Measurements from ENCODE around the gene ARHGEF17.

The ARHGEF17 gene

DNA sequence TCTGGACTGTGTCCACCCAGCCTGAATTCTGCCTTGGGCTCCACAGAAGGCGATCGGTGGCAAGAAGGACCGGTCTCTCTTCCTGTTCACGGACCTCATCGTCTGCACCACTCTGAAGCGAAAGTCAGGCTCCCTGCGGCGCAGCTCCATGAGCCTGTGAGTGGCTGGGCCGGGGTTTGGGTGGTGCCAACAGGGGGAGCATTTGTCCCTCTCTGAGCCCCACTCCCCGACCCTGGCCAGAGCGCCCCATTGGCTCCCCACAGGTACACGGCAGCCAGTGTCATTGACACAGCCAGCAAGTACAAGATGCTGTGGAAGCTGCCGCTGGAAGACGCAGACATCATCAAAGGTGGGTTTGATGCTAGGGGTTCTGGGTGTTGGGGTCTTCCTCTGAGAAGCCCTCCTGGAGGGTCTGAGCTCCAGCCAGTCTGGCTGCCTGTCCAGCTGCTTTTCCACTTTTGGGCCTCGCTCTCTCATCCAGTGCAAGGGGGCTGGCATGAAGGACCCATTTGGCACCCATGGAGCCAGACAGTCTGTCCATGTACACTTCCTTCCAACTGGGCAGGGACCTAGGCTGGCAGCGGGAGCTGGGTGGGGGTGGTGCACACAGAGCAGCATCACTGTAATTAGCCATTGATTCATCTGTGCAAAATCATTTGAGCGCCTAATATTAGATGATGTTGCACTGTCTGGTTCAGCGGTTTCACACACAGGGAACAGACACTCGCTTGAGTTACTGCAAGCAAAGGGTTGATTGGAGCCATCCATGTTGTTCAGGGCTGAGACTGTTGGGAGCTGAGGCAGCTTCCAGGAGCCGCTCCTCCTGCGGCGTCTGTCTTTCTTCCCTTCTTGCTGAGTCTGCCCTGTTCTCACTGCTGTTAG is 49.1 kb downstream of the ARHGEF17 start:
- H3K27ac ChIP-seq: peak overlapping the region; percentile 12; the same call in 1 of the 2 replicates
- CTCF ChIA-PET: no interaction called here
- TF ChIP-seq, protein P1, sequence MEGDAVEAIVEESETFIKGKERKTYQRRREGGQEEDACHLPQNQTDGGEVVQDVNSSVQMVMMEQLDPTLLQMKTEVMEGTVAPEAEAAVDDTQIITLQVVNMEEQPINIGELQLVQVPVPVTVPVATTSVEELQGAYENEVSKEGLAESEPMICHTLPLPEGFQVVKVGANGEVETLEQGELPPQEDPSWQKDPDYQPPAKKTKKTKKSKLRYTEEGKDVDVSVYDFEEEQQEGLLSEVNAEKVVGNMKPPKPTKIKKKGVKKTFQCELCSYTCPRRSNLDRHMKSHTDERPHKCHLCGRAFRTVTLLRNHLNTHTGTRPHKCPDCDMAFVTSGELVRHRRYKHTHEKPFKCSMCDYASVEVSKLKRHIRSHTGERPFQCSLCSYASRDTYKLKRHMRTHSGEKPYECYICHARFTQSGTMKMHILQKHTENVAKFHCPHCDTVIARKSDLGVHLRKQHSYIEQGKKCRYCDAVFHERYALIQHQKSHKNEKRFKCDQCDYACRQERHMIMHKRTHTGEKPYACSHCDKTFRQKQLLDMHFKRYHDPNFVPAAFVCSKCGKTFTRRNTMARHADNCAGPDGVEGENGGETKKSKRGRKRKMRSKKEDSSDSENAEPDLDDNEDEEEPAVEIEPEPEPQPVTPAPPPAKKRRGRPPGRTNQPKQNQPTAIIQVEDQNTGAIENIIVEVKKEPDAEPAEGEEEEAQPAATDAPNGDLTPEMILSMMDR (conservative IDR thresholded peaks at IDR 0.05; ENCODE audit: low read depth): no peak
- POLR2A ChIA-PET (ENCODE audit: low non-redundant PET): no interaction called here
- DNase-seq (ENCODE audit: low spot score): no peak

DNA sequence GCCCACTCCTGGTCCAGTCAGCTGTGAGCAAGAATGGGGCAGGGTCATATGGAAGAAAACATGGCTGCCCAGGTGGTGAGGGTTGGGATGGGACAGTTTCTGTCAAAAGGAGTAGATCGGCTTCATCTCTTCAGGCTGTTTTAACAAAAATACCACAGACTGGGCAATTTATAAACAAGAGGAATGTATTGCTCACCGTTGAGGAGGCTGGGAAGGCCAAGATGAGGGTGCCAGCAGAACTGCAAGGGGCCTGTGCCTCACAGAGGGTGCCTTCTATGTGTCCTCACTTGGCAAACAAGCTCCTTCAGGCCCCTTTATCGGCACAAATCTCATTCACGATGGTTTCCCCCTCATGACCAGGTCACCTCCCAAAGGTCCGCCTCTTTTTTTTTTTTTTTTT is 50.0 kb downstream of the ARHGEF17 start:
- no peak overlapping the region; the same call in 1 of the 2 replicates for H3K27ac ChIP-seq
- ChIA-PET POLR2A (ENCODE audit: low non-redundant PET) (no interaction called here), CTCF (interaction anchor here (0.7 kb wide), 1 partner anchor 64 kb away, joined by 3 read pairs; no protein-coding TSS in a partner anchor)
- TF ChIP-seq, protein P1 (conservative IDR thresholded peaks at IDR 0.05; ENCODE audit: low read depth): no peak
- DNase-seq (ENCODE audit: low spot score): no peak

DNA sequence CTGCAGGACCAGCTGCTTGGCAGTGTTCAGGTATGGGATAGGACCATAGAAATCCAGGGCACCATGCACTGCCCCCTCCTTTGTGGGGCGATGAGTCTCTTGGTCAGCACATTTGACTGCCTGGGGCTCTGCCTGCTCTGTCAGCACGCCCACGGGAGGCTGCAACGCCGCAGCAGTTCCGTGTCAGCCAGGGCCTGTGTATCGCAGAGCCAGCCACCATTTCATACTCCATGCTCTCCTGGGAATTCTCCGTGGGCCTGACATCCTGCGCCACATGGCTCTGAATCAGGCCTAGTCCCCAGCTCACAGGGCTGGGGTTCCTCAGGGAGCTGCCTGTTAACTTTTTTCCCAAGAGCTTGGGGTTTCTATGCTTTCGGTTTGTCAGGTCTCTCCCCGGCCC is 51.3 kb downstream of the ARHGEF17 start:
- POLR2A ChIA-PET (ENCODE audit: low non-redundant PET): no interaction called here
- no peak for DNase-seq (ENCODE audit: low spot score)
- CTCF ChIA-PET: interaction anchor here (0.7 to 2.5 kb wide), 3 partner anchors 9 to 90 kb away, joined by 3 to 15 read pairs (median 3); no protein-coding TSS in a partner anchor
- TF ChIP-seq, protein P1 (conservative IDR thresholded peaks at IDR 0.05; ENCODE audit: low read depth): no peak
- H3K27ac ChIP-seq: peak overlapping the region; percentile 9; the same call in 1 of the 2 replicates

DNA sequence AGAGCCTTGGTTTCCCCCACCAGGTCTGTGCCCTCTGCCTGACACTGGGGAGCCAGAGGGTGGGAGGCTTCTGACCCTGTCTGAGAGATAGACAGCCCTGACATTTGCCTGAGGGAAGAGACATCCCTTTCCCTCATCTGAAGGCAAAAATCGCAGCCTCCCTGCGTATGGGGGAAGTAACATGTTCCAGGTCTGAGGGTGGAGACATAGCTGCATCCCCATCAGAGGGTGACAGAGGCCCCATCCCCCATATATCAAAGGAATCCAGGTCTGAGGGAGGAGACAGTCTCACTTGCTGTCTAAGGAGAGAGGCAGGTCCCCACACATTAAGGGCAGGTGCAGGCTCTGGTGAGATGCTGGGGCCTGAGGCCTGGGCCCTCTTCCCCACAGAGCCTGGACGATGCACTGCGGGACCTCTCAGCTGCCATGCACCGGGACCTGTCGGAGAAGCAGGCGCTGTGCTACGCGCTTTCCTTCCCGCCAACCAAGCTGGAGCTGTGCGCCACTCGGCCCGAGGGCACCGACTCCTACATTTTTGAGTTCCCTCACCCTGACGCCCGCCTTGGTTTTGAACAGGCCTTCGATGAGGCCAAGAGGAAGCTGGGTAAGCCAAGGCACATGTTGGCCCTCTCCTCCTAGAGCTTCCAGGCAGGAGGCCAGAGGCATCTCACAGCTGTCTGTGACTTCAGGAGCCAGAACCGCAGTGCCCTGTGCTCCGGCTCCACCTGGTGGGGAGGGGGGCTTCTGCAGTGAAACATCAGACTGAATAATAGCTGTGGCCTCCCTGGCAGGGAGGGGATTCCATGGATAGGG is 52.1 kb downstream of the ARHGEF17 start:
- TF ChIP-seq, protein P1 (conservative IDR thresholded peaks at IDR 0.05; ENCODE audit: low read depth): no peak; the same call in 1 of the 2 replicates
- no peak overlapping the region for H3K27ac ChIP-seq
- DNase-seq (ENCODE audit: low spot score): peak; percentile 30
- CTCF ChIA-PET: interaction anchor here (0.7 to 2.5 kb wide), 9 partner anchors 10 to 91 kb away, joined by 3 to 15 read pairs (median 3); no protein-coding TSS in a partner anchor
- POLR2A ChIA-PET (ENCODE audit: low non-redundant PET): no interaction called here

DNA sequence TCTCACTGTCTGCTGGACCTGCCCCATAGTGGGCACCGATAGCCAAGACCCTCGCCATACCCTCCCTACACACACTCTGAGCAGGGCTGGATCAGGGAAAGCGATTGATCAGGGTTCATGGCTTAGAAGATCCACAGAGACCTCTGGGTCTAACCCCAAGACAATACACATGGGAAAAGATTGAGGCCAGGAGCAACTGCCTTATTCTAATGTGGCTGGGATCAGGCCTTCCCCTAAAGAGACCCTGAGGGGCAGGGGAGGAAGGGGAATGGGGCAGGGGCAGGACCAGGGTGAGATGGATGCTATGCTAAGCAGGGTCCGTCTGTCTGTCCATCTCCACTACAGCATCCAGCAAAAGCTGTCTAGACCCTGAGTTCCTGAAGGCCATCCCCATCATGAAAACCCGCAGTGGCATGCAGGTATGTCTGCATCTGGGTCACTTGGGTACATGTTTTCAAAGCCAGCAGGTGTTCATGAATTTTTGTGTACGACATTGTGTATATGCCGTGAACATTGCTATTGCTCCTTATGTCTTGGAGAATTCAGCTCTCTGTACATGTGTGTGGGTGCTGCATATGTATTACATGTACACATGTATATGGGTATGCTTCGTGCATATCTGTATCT is 52.8 kb downstream of the ARHGEF17 start:
- POLR2A ChIA-PET (ENCODE audit: low non-redundant PET): no interaction called here
- no peak overlapping the region for H3K27ac ChIP-seq
- CTCF ChIA-PET: interaction anchor here (0.6 to 2.5 kb wide), 10 partner anchors 9 to 1215 kb away, joined by 3 to 15 read pairs (median 3); no protein-coding TSS in a partner anchor
- TF ChIP-seq, protein P1 (conservative IDR thresholded peaks at IDR 0.05; ENCODE audit: low read depth): no peak
- DNase-seq (ENCODE audit: low spot score): no peak

All from RWPE1 (cell line).